Testis (tissue), 2 donors: ENCODE data around the gene NAPB.

Source experiments
- CTCF ChIP-seq, 3 experiments: fragments of 450-650 bp in 2 of 3; fragments of 200-600 bp in 1 of 3; sonication (generic) in 1 of 3; IDR thresholded peaks; one replicate each; pipeline ENCODE4 v1.5.1; 2016 to 2019; ENCODE audit warnings: antibody characterized with exemption in 3 of 3, mild to moderate bottlenecking in 2 of 3, moderate library complexity in 1 of 3
- POLR2A ChIP-seq: fragments of 450-650 bp; IDR thresholded peaks from one replicate; pipeline ENCODE4 v1.6.1; 2017; ENCODE audit warnings: antibody characterized with exemption, mild to moderate bottlenecking, moderate library complexity

GRCh38 chr20:23393996-23394775 is 27.1 kb downstream of the NAPB start:
- TF ChIP-seq CTCF (IDR thresholded peaks at IDR 0.05) = no peak
- TF ChIP-seq POLR2A = no peak
